ENCODE measurements around the gene YPEL2.
"Not testable (repeated sequence)": the region's sequence is repeated elsewhere in the genome, so short reads cannot be mapped to it uniquely, and the experiment has no call there.

The YPEL2 gene

DNA sequence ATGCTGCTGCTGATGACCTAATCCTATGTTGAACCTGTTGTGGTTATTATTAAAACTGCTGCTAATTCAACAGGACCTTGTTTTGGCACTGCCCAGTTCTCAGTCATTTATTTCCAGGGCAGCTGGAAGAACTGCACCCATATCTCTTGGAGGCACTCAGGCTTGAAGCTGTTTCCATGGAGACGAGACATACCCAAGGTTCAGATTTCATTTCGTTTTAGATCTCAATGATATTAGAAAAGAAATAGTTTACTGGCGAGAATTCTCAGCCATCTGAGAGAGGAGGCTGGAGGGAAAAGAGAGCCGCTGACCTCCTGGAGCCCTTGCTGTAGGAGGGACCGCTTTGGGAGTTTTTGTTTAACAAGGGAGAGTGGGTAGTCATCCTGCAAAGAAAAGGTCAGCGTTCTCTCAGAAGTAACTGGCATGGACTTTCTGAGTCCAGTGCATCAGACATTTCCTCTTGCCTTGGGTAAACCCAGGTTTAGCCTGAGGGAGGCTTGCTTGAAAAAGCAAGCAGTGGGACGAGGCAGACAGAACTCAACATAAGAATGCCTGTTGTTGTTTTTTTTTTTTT, 75.4 kb downstream of the YPEL2 start:
- peak; percentile 92 for DNase-seq (ENCODE audit: low spot score)

- DNase-seq (ENCODE audit: low spot score) = no peak
Observed at GRCh38 chr17:59409336-59410048, 78.0 kb downstream of the YPEL2 start.

GRCh38 chr17:59410049-59410437, 78.6 kb downstream of the YPEL2 start:
- no peak for DNase-seq (ENCODE audit: low spot score)

GRCh38 chr17:59412431-59412830, 81.0 kb downstream of the YPEL2 start:
- DNase-seq (ENCODE audit: low spot score) = not testable (repeated sequence)

- DNase-seq (ENCODE audit: low spot score) = no peak
Observed at GRCh38 chr17:59413014-59413766, 81.7 kb downstream of the YPEL2 start.

DNA sequence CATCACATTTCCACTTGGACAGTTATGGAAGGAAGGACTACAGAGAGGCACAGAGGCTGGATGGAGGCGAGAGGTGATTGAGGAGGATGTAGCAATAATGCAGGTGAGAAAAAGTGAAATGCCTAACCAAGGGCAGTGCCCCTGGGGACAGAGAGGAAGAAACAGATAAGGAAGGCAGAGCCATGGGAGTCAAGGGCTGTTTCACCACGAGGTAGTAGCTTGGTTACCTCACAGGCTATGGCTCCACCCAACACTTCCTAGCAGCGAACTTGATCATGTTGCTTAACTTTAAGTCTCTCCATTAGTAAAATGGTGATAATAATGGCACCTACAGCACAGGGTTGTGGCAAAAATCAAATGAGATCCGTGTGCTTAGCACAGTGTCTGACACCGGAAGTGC, 83.9 kb downstream of the YPEL2 start:
- DNase-seq (ENCODE audit: low spot score) = no peak

GRCh38 chr17:59416184-59416583, 84.7 kb downstream of the YPEL2 start:
- no peak for DNase-seq (ENCODE audit: low spot score)

DNA sequence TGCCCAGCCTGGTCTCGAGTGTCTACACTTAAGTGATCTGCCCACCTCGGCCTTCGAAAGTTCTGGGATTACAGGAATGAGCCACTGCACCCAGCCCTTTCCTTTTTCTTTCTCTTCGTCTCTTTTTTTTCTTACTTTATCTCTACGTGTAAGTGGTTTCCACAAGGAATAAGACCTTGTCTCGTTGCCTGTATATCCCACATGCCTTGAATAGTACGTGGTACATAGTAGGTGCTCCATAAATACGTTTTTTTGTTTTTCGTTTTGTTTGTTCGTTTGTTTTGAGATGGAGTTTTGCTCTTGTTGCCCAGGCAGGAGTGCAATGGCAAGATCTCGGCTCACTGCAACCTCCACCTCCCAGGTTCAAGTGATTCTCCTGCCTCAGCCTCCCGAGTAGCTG, 86.0 kb downstream of the YPEL2 start:
- DNase-seq (ENCODE audit: low spot score) = no peak

DNA sequence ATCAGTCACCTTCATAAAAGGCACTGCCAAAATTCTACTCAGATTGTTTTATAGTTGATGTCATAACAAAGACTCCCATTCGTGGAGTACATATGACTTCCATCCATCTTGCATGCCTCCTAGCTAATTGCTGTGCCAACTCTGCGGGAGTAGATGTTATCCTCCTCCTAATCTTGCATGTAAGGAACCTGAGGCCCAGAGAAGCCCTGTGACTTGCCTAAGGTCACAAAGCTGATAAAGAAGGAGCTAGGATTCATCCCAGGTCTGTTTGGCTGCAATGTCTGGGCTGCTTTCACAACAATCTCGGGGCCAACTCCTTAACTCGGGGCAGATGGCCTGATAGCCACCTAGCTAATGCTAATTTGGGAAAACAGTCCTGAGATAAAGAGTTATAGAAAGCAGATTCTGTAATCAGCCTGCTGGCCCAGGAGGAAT, 87.3 kb downstream of the YPEL2 start:
- DNase-seq (ENCODE audit: low spot score) = no peak

GRCh38 chr17:59420901-59421300, 89.4 kb downstream of the YPEL2 start:
- DNase-seq (ENCODE audit: low spot score) = no peak

- DNase-seq (ENCODE audit: low spot score) = no peak
Observed at GRCh38 chr17:59421722-59422121, 90.3 kb downstream of the YPEL2 start.

GRCh38 chr17:59423137-59423724, 91.8 kb downstream of the YPEL2 start:
- DNase-seq (ENCODE audit: low spot score) = peak; percentile 99

GRCh38 chr17:59423903-59424302, 92.4 kb downstream of the YPEL2 start:
- DNase-seq (ENCODE audit: low spot score) = peak; percentile 21

GRCh38 chr17:59424331-59424730, 92.9 kb downstream of the YPEL2 start:
- no peak for DNase-seq (ENCODE audit: low spot score)

GRCh38 chr17:59425085-59425931, 93.9 kb downstream of the YPEL2 start:
- peak; percentile 70 for DNase-seq (ENCODE audit: low spot score)

DNA sequence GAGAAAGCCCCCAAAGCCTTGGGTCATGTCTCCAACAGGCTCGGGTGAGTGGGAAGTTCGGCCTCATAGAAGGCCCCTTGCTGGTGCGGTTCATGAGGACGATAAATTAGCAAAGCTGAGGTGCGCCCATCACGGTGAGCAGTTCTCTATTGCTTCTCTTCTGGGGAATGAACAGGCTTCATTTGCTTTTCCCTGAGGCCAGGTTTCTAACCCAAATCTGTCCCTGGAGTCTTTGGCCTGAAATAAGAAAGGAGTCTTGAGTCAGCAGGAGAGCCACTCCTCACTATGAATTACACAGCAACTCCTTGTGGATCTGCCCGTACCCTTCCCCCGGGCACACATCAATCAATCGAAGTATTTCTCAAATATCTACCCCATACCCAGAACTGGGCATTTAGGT, 94.6 kb downstream of the YPEL2 start:
- no peak for DNase-seq (ENCODE audit: low spot score)

DNA sequence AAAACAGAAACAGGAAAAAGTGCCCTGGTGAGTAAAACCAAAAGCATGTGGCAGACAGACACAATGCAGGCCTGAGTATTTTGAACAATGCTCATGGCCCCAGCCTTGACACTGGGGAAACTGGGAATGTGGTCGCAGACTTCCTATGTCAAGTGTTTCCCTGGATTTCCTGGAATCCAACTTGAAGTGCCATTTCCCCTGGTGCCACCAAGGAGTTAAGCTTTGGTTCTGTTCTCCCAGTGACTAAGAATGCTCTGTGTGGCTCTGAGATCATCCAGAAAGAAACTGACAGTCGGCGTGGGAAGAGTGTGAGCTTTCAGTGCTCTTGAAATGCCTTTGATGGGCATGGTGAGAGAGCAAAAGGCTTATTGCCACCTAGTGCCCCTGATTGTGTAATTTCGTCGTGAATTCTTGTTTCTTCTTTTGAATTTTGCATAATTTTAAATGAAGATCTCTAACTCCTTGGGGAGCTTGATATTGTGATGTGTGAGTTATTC, 96.0 kb downstream of the YPEL2 start:
- DNase-seq (ENCODE audit: low spot score) = peak; percentile 95

GRCh38 chr17:59427996-59428395, 96.5 kb downstream of the YPEL2 start:
- DNase-seq (ENCODE audit: low spot score) = peak; percentile 70

DNA sequence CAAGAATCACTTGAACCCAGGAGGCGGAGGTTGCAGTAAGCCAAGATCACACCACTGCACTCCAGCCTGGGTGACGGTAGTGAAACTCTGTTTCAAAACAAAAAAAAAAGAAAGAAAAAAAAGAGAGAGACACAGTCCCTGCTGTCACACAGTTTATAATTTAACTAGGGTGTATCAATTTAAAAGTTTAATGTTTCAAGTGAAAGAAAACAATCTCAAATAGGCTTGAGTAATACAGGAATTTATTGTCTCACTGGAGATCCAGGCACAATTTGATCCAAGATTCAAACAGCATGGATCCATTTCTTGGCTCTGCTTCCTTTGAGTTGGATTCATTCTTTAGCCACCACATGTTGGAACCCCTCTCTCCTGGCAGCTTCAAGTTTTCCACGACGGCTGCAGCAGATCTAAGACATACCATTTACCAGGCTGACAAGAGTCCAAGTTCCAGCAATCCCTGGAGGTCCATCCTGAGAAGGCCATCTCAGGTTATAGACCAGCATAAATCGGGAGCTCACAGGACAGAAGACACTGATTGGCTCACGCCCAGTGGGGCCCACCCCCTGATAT, 97.5 kb downstream of the YPEL2 start:
- peak; percentile 18 for DNase-seq (ENCODE audit: low spot score)

- DNase-seq (ENCODE audit: low spot score) = peak; percentile 45
Observed at GRCh38 chr17:59431601-59432000, 100.1 kb downstream of the YPEL2 start.

- DNase-seq (ENCODE audit: low spot score) = no peak
Observed at GRCh38 chr17:59432657-59433056, 101.2 kb downstream of the YPEL2 start.

Data from kidney tubule cell (primary cell).